Central memory CD4-positive, alpha-beta T cell (primary cell): ENCODE measurements around the gene C14orf119.

Source experiments
- DNase-seq: peaks from one replicate; pipeline ENCODE4 v3.0.0; 2022
- total RNA-seq, 3 experiments: gene quantifications; one replicate each; lab custom pipeline; 2026; lab: John Stamatoyannopoulos, UW

C14orf119 gene
- total RNA-seq: 13.9 to 64.5 (median 36.6) reads per million in 3 experiments

- peak; percentile 100 for DNase-seq
Observed at GRCh38 chr14:23095196-23096108, at the start of gene C14orf119. Gene C14orf119, plus strand, starts transcription at chr14:23095505. Its CDS starts 2,154 bp downstream, at chr14:23097659.

GRCh38 chr14:23047034-23047634 lies 48.2 kb upstream of the C14orf119 start:
- DNase-seq: no peak

- no peak for DNase-seq
Observed at GRCh38 chr14:23047751-23048693, 47.3 kb upstream of the C14orf119 start.

GRCh38 chr14:23049011-23049410 lies 46.3 kb upstream of the C14orf119 start:
- DNase-seq: no peak

GRCh38 chr14:23051141-23052057 lies 43.9 kb upstream of the C14orf119 start:
- DNase-seq: no peak

- DNase-seq: no peak
Observed at GRCh38 chr14:23052182-23052623, 43.1 kb upstream of the C14orf119 start.

GRCh38 chr14:23052671-23053070 lies 42.6 kb upstream of the C14orf119 start:
- DNase-seq: no peak

GRCh38 chr14:23053426-23053825 lies 41.9 kb upstream of the C14orf119 start:
- no peak for DNase-seq

- no peak for DNase-seq
Observed at GRCh38 chr14:23054000-23054811, 41.1 kb upstream of the C14orf119 start.

GRCh38 chr14:23055147-23055550 lies 40.2 kb upstream of the C14orf119 start:
- no peak for DNase-seq

- no peak for DNase-seq
Observed at GRCh38 chr14:23055621-23056144, 39.6 kb upstream of the C14orf119 start.

- DNase-seq: peak; percentile 55
Observed at GRCh38 chr14:23056145-23056955, 39.0 kb upstream of the C14orf119 start.

- DNase-seq: peak; percentile 48
Observed at GRCh38 chr14:23056956-23057756, 38.1 kb upstream of the C14orf119 start, which contains the start of gene CDH24. Gene CDH24, minus strand, starts transcription at chr14:23057520. Its CDS starts 1,787 bp downstream, at chr14:23055733.

GRCh38 chr14:23057757-23058653 lies 37.3 kb upstream of the C14orf119 start:
- peak; percentile 78 for DNase-seq

GRCh38 chr14:23058654-23059504 lies 36.4 kb upstream of the C14orf119 start:
- DNase-seq: no peak

GRCh38 chr14:23060536-23061260 lies 34.6 kb upstream of the C14orf119 start:
- DNase-seq: no peak
